IMR-90 (cell line): Measurements from ENCODE around the gene PYCARD. TPM values are rescaled to one million over a fixed set of nuclear protein-coding genes. Genes with fewer than 3 reads are reported as not detected.

ENCODE experiments used
- ATAC-seq: fragments of 200-7000 bp; cut with Tn5 transposase; 2 replicates; pipeline ENCODE4 v1.9.1; 2020; ENCODE audit warnings: low read depth, mild to moderate bottlenecking, moderate library complexity
- BruUV-seq: library from RNA; stranded (reverse); fragments of 400-500 nt; replicated peaks from 2 replicates; lab custom pipeline; 2021; lab: Mats Ljungman, UMichigan
- CTCF ChIA-PET: fragments of 300-600 bp; formaldehyde crosslinking; extraction: SDS; loops from one replicate; lab custom pipeline; 2021; ENCODE audit warnings: antibody characterized with exemption; lab: Yijun Ruan, JAX
- POLR2A ChIA-PET: fragments of 300-600 bp; sonication (Branson Sonifier 250); formaldehyde crosslinking; loops from one replicate; lab custom pipeline; 2022; ENCODE audit warnings: antibody characterized with exemption; ENCODE audit not compliant: unreplicated experiment; lab: Charles Lee
- DNase-seq: peaks from one replicate; pipeline ENCODE4 v3.0.0; 2013
- H2AFZ ChIP-seq: replicated peaks from 2 replicates; pipeline ENCODE3; 2013; ENCODE audit warnings: low read length, mild to moderate bottlenecking; ENCODE audit not compliant: poor library complexity
- H2AK5ac ChIP-seq: 2 replicates; pipeline ENCODE4 v1.6.1; 2013; ENCODE audit warnings: low read depth, low read length, inconsistent platforms
- H2AK9ac ChIP-seq: replicated peaks from 2 replicates; pipeline ENCODE3; 2013; ENCODE audit warnings: mild to moderate bottlenecking, low read depth, low read length, moderate library complexity; ENCODE audit not compliant: poor library complexity
- H2BK120ac ChIP-seq: 2 replicates; pipeline ENCODE4 v1.6.1; 2013; ENCODE audit warnings: low read depth, low read length, inconsistent platforms
- H2BK15ac ChIP-seq: 3 replicates; pipeline ENCODE4 v1.6.1; 2013; ENCODE audit warnings: low read depth, low read length, inconsistent platforms
- H2BK20ac ChIP-seq: 2 replicates; pipeline ENCODE4 v1.6.1; 2013; ENCODE audit warnings: low read depth, mild to moderate bottlenecking, inconsistent platforms, low read length, moderate library complexity
- H2BK5ac ChIP-seq: 2 replicates; pipeline ENCODE4 v1.6.1; 2013; ENCODE audit warnings: mild to moderate bottlenecking, low read depth, low read length, inconsistent platforms; ENCODE audit not compliant: poor library complexity, severe bottlenecking
- H3K14ac ChIP-seq: replicated peaks from 2 replicates; pipeline ENCODE4 v1.6.1; 2013; ENCODE audit warnings: low read depth, low read length, inconsistent platforms
- H3K18ac ChIP-seq: 2 replicates; pipeline ENCODE4 v1.6.1; 2013; ENCODE audit warnings: low read depth, low read length, control low read depth
- H3K23ac ChIP-seq: 2 replicates; pipeline ENCODE4 v1.6.1; 2013; ENCODE audit warnings: low read depth, low read length, inconsistent platforms
- H3K27ac ChIP-seq: 2 replicates; pipeline ENCODE4 v1.5.1; 2013; ENCODE audit warnings: mild to moderate bottlenecking, control low read depth, low read length; ENCODE audit not compliant: insufficient read depth
- H3K27me3 ChIP-seq: 2 replicates; pipeline ENCODE4 v1.6.1; 2013; ENCODE audit warnings: low read length; ENCODE audit not compliant: control insufficient read depth, insufficient read depth
- H3K36me3 ChIP-seq: 2 replicates; pipeline ENCODE4 v1.6.1; 2013; ENCODE audit warnings: low read length, mixed read lengths; ENCODE audit not compliant: control insufficient read depth, insufficient read depth
- H3K4ac ChIP-seq: 2 replicates; pipeline ENCODE4 v1.6.1; 2013; ENCODE audit warnings: low read depth, low read length, inconsistent platforms
- H3K4me1 ChIP-seq: 2 replicates; pipeline ENCODE4 v1.6.1; 2013; ENCODE audit warnings: low read length, mixed read lengths; ENCODE audit not compliant: control insufficient read depth, insufficient read depth
- H3K4me2 ChIP-seq: 2 replicates; pipeline ENCODE4 v1.6.1; 2013; ENCODE audit warnings: low read depth, mild to moderate bottlenecking, control low read depth, low read length, moderate library complexity
- H3K4me3 ChIP-seq: 2 replicates; pipeline ENCODE4 v1.5.1; 2013; ENCODE audit warnings: low read depth, mild to moderate bottlenecking, control low read depth, low read length, moderate library complexity; ENCODE audit not compliant: insufficient read depth
- H3K56ac ChIP-seq: 2 replicates; pipeline ENCODE4 v1.6.1; 2013; ENCODE audit warnings: low read length, inconsistent platforms; ENCODE audit not compliant: insufficient read depth; ENCODE audit errors: extremely low read depth
- H3K79me1 ChIP-seq, 2 experiments: 2 replicates each; pipeline ENCODE4 v1.6.1; 2013; ENCODE audit warnings: low read length in 2 of 2, inconsistent platforms in 1 of 2, low read depth in 1 of 2
- H3K9ac ChIP-seq: 2 replicates; pipeline ENCODE4 v1.6.1; 2013; ENCODE audit warnings: low read depth, low read length, control low read depth
- H3K9me1 ChIP-seq: 2 replicates; pipeline ENCODE4 v1.6.1; 2013; ENCODE audit warnings: low read length, inconsistent platforms; ENCODE audit not compliant: insufficient read depth
- H3K9me3 ChIP-seq: 2 replicates; pipeline ENCODE4 v1.6.1; 2013; ENCODE audit warnings: low read length; ENCODE audit not compliant: control insufficient read depth, insufficient read depth
- H4K20me1 ChIP-seq: 2 replicates; pipeline ENCODE4 v1.6.1; 2013; ENCODE audit warnings: low read length, inconsistent platforms; ENCODE audit not compliant: insufficient read depth
- H4K5ac ChIP-seq: 2 replicates; pipeline ENCODE4 v1.6.1; 2013; ENCODE audit warnings: mild to moderate bottlenecking, low read depth, low read length, control low read depth
- H4K8ac ChIP-seq, 2 experiments: 2 replicates each; pipeline ENCODE4 v1.6.1; 2013; ENCODE audit warnings: low read depth in 2 of 2, low read length in 2 of 2, control low read depth in 1 of 2, inconsistent platforms in 1 of 2
- H4K91ac ChIP-seq: 2 replicates; pipeline ENCODE4 v1.6.1; 2013; ENCODE audit warnings: low read depth, low read length, inconsistent platforms; ENCODE audit not compliant: insufficient read depth
- BHLHE40 ChIP-seq: fragments of 150-350 bp; IDR thresholded peaks from 2 replicates; pipeline ENCODE4 v1.6.1; 2016; ENCODE audit warnings: mild to moderate bottlenecking, low read depth, low read length
- CEBPB ChIP-seq: IDR thresholded peaks from 2 replicates; pipeline ENCODE4 v1.6.1; 2012; ENCODE audit warnings: low read depth, low read length, improper control_type of control experiment
- FOS ChIP-seq: fragments of 150-350 bp; IDR thresholded peaks from 2 replicates; pipeline ENCODE4 v1.6.1; 2016; ENCODE audit warnings: low read depth, low read length
- MAFK ChIP-seq: IDR thresholded peaks from 2 replicates; pipeline ENCODE4 v1.6.1; 2012; ENCODE audit warnings: low read depth, low read length, improper control_type of control experiment
- MXI1 ChIP-seq: IDR thresholded peaks from 2 replicates; pipeline ENCODE4 v1.6.1; 2012; ENCODE audit warnings: low read depth, mild to moderate bottlenecking, low read length, moderate library complexity, borderline replicate concordance
- NFE2L2 ChIP-seq: fragments of 150-350 bp; IDR thresholded peaks from 2 replicates; pipeline ENCODE4 v1.6.1; 2016; ENCODE audit warnings: low read depth, mild to moderate bottlenecking, low read length
- RAD21 ChIP-seq: IDR thresholded peaks from 2 replicates; pipeline ENCODE4 v1.6.1; 2012; ENCODE audit warnings: low read length, improper control_type of control experiment
- RCOR1 ChIP-seq: IDR thresholded peaks from 2 replicates; pipeline ENCODE4 v1.6.1; 2012; ENCODE audit warnings: mild to moderate bottlenecking, low read length, improper control_type of control experiment; ENCODE audit not compliant: insufficient replicate concordance
- RFX5 ChIP-seq: IDR thresholded peaks from 2 replicates; pipeline ENCODE4 v1.8.0; 2012; ENCODE audit warnings: low read depth, mild to moderate bottlenecking, low read length, moderate library complexity
- SMC3 ChIP-seq: fragments of 150-350 bp; IDR thresholded peaks from 2 replicates; pipeline ENCODE4 v1.6.1; 2016; ENCODE audit warnings: low read depth, mild to moderate bottlenecking, antibody characterized with exemption, low read length, moderate library complexity
- WGBS, 2 experiments: methylation state at CpG; one replicate each; pipeline versions ENCODE4 v1.1.5 to v1.1.7; 2013; ENCODE audit warnings: missing lambda C conversion rate in 2 of 2; ENCODE audit not compliant: insufficient read length in 1 of 2; ENCODE audit errors: extremely low coverage in 2 of 2; 5-methylcytosine and 5-hydroxymethylcytosine counted together
- dilution Hi-C: fragments of 300-500 bp; cut with HindIII; formaldehyde crosslinking; loops from one replicate; pipeline ENCODE4 v1.14.3; 2018; ENCODE audit warnings: low sequenced_read_pairs; ENCODE audit not compliant: unreplicated experiment
- in situ Hi-C: fragments of 300-500 bp; cut with MboI; formaldehyde crosslinking; loops from 3 replicates; pipeline ENCODE4 v1.14.3; 2019; ENCODE audit warnings: low sequenced_read_pairs, inconsistent platforms, mixed read lengths
- intact Hi-C: fragments of 100-400 bp; cut with micrococcal nuclease; formaldehyde crosslinking; loops from 2 replicates; pipeline ENCODE4 v1.10.0; 2022
- polyA plus RNA-seq, 3 experiments: library from polyadenylated mRNA; depleted of rRNA; stranded (reverse); fragments of >200 nt; gene quantifications; 2 replicates each; pipeline ENCODE4 v1.2.3, GENCODE V29; 2012; ENCODE audit warnings: low replicate concordance in 1 of 3
- total RNA-seq: library from RNA; depleted of rRNA; stranded (reverse); fragments of >200 nt; gene quantifications from 2 replicates; pipeline ENCODE4 v1.2.3, GENCODE V29; 2012
- TF ChIP-seq, protein P1 (sequence below): conservative IDR thresholded peaks from 2 replicates; pipeline ENCODE4 v1.5.1; 2012; ENCODE audit warnings: mild to moderate bottlenecking, low read depth, low read length, improper control_type of control experiment
- TF ChIP-seq, protein P2 (sequence below): fragments of 150-350 bp; IDR thresholded peaks from 2 replicates; pipeline ENCODE4 v1.6.1; 2017; ENCODE audit warnings: mild to moderate bottlenecking, antibody characterized with exemption, low read length, low read depth

PYCARD gene
- total and polyA plus RNA-seq, 2 of the 4 experiments (the other 2 are of a cell fraction) = 10.2 to 20.5 TPM

DNA sequence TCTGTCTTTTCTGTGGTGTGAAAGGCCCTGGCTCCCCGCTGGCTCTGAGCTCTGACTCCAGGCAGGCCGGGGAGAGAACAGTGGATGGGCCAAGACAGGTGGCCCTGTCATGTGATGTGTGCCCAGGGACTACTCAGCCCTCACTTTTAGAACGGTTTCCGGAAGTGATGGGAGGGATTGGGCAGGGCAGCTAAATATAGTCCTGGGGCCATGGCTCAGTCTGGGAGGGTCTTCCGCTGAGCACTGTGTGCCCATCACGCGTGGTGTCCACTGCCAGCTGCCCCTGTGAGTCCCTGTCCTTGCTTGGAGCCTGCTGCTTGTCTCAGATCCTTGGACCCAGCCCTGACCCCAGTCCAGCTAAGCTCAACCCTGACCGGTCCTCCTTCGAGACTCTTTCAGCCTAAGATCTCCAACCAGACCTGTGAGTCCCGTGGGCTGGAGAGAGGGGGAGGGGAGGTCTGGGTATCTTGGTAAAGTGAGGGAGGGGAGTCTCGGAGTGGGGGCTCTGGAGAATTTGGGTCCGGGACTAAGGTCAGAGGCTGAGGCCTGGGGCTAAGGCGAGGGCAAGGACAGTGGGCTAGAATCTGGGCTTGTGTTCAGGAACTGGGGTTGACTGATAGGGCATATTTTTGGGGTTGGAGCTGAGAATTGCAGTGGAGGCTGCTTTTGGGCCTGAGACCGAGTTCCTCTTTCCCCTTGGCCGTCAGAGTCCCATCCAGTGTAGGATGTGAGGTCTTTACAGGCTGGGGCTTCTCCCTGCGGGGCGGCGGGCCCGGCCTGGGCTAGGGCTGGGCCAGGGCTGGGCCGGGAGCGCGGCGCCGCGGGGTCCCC lies 11.5 kb upstream of the PYCARD start, which contains the start of gene TRIM72:
Gene TRIM72 (plus strand): TSS at position 243 of the 831 bp plus-strand sequence. CDS start 620 bp downstream, outside the sequence.
- Histone ChIP-seq H4K20me1 (no peaks in the 10 kb centered on the region; the same call in 1 of the 2 replicates), H3K36me3 (no peaks in the 10 kb centered on the region), H3K9me3 (no peaks in the 10 kb centered on the region), H2BK20ac (no peak within 1 kb of the TSS), H3K27me3 (peaks cover 56% of the 10 kb centered on the region), H3K4me2 (peak within 1 kb of the TSS; percentile 47; the same call in 1 of the 2 replicates), H2BK120ac (no peak within 1 kb of the TSS), H4K8ac (no peak within 1 kb of the TSS), H3K9me1 (no peaks in the 10 kb centered on the region), H3K18ac (no peak within 1 kb of the TSS), H3K79me1 (no peaks in the 10 kb centered on the region), H2BK15ac (no peak within 1 kb of the TSS), H2AFZ (peak within 1 kb of the TSS; percentile 91), H3K14ac (no peak within 1 kb of the TSS), H3K9ac (no peak within 1 kb of the TSS), H2AK9ac (peak within 1 kb of the TSS; percentile 74), H3K56ac (no peak within 1 kb of the TSS), H3K4me1 (peaks cover 4% of the 10 kb centered on the region; the same call in 1 of the 2 replicates), H3K4me3 (peak within 1 kb of the TSS; percentile 27), H2BK5ac (no peak within 1 kb of the TSS), H4K5ac (no peak within 1 kb of the TSS), H3K23ac (no peak within 1 kb of the TSS), H2AK5ac (no peak within 1 kb of the TSS), H3K4ac (no peak within 1 kb of the TSS), H4K91ac (no peak within 1 kb of the TSS), H3K27ac (no peak within 1 kb of the TSS)
- 58% methylated on average over 10 of the region's 25 CpGs; no CpG with 5 or more reads in 1 of the 2 experiments for WGBS, 2 experiments
- no TSS peak for BruUV-seq
- no peak for TF ChIP-seq RFX5
- TF ChIP-seq, protein P1, sequence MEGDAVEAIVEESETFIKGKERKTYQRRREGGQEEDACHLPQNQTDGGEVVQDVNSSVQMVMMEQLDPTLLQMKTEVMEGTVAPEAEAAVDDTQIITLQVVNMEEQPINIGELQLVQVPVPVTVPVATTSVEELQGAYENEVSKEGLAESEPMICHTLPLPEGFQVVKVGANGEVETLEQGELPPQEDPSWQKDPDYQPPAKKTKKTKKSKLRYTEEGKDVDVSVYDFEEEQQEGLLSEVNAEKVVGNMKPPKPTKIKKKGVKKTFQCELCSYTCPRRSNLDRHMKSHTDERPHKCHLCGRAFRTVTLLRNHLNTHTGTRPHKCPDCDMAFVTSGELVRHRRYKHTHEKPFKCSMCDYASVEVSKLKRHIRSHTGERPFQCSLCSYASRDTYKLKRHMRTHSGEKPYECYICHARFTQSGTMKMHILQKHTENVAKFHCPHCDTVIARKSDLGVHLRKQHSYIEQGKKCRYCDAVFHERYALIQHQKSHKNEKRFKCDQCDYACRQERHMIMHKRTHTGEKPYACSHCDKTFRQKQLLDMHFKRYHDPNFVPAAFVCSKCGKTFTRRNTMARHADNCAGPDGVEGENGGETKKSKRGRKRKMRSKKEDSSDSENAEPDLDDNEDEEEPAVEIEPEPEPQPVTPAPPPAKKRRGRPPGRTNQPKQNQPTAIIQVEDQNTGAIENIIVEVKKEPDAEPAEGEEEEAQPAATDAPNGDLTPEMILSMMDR = no peak
- no peak for TF ChIP-seq FOS
- TF ChIP-seq, protein P2, sequence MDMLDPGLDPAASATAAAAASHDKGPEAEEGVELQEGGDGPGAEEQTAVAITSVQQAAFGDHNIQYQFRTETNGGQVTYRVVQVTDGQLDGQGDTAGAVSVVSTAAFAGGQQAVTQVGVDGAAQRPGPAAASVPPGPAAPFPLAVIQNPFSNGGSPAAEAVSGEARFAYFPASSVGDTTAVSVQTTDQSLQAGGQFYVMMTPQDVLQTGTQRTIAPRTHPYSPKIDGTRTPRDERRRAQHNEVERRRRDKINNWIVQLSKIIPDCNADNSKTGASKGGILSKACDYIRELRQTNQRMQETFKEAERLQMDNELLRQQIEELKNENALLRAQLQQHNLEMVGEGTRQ = no peak
- no peak for TF ChIP-seq RAD21
- no peak for TF ChIP-seq BHLHE40
- TF ChIP-seq NFE2L2 = no peak
- TF ChIP-seq RCOR1 = no peak
- TF ChIP-seq CEBPB = no peak
- no peak for TF ChIP-seq MAFK
- TF ChIP-seq SMC3 = no peak
- no peak for TF ChIP-seq MXI1
- CTCF ChIA-PET = no interaction called here
- dilution Hi-C loops (no loop called here), intact Hi-C loops (loop anchor here (10.0 kb wide), 1 partner anchor 481 kb away; no protein-coding TSS in a partner anchor), in situ Hi-C loops (no loop called here)
- POLR2A ChIA-PET = interaction anchor here (1.2 kb wide), 1 partner anchor 12 kb away, joined by 3 read pairs; the partner anchor contains the start of gene PYCARD
- ATAC-seq (no peak), DNase-seq (no peak)
